DMS114 treated with DMSO at 0.1 percent for 48 hours (cell line): ENCODE results near the gene CAPN5.

ENCODE experiments used
- DNase-seq: peaks from one replicate; lab custom pipeline; 2025; ENCODE audit not compliant: unreplicated experiment; lab: John Stamatoyannopoulos, UW

CAPN5 gene

DNA sequence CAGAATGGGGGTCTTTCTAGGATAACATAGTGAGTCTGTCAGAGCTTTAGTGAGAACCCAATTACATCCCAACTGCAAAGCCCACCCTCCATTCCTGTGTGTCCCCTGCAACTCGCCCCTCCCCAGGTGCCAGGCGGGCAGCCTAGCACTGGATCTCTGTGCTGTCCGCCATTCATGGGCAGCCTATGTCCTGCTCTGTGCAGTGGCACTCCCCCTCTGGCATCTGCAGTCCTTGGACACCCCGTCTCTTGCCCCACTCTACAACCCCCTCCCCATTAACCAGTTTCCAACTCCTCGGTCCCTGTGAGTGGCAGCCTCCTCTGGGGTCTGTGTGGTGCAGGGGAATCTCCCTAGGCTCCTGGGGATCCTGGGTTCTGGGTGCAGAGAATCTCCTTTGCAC, 98.3 kb downstream of the CAPN5 start:
- no peak for DNase-seq

DNA sequence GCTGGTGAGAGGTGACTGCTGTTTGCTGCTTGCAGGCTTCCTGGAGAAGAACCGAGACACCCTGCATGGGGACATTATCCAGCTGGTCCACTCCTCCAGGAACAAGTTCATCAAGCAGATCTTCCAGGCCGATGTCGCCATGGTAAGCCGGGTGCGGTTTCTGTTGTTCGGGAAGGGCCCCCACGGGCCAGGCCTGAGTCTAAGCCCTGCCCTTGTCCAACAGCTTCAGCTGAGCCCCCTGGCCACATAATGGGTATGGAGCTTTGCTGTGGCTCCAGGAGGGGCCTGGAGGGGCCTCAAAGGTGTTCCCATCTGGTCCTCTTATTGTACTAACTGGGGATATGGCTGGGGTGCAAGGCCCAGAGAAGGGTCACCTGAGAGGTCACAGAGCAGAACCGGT, 99.2 kb downstream of the CAPN5 start:
- DNase-seq, result no peak

DNA sequence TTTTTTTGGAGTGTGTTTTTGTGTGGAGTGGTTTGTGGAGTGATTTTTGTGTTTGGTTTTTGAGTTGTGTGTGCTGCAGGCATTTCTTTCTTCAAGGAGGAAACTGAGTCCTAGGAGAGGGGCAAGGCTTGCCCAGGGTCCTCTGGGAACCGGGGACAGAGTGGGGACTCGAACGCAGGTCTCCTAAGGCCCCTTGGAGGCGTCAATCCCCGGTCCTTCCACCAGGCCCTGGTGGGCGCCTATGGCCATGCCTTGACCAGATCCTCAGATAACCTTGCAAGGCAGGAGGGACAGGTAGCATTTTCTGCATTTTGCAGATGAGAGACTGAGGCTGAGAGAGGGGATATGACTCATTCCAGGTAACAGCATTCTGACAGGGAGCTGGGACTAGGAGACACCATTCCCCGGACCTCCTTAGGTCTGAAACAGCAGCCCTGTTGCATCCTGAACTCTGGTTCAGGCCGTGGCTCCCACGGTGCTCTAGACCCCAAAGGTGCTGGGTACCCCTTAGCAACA, 100.4 kb downstream of the CAPN5 start:
- no peak for DNase-seq

DNA sequence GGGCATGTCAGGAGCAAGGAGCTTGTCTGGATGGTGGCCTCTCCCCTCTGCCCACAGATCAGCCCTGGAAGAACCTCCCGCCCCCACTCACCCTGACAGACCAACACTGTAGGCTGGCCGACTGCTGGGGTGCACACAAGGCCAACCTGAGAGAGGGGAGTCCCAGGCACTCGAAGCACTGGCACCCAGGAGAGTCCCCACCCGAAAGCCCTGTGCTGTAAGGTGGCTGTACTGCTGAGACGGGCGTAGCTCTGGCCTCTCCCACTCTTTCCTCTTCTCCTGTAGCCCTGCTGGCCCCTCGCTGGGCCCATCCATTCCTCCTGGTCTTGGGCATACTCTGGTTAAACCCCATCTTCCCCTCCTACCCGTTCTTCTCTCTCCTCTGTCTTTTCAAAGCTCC, 101.0 kb downstream of the CAPN5 start:
- no peak for DNase-seq

DNA sequence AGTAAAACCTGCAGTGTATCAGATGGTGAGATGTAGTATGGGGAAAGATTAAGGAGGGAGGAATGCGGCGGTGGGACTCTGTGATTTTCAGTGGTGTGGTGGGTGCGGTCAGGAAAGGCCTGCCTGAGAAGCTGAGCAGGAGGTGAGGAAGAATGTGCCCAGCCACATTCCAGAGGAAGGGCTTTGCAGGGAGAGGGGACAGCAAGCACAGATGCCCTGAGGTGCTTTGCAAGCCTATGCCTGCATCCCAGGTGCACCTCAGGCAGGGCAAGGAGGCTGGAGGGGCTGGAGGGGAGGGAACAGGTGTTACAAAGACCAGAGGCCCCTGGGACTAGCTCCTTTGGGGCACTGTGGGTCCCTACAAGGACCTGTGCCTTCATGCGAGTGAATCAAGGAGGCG, 103.3 kb downstream of the CAPN5 start:
- DNase-seq, result no peak

DNA sequence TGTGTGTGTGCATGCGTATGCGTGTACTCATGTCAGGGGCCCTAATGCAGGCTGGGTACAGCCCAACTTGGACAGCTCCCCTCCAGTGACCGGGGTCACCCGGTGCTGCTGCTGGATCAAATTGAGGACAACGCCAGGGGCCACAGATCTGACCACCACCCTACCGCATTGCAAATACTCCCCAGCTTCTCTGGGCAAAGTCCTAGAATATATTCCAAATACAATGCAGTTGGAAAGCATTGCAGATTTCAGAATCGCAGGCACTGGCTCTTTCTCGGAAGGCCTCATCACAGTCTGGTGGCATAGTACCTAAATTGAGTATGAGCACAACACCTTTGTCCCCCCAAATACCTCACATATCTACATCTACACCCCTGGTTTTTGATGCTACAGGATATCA, 104.5 kb downstream of the CAPN5 start:
- DNase-seq, result no peak

DNA sequence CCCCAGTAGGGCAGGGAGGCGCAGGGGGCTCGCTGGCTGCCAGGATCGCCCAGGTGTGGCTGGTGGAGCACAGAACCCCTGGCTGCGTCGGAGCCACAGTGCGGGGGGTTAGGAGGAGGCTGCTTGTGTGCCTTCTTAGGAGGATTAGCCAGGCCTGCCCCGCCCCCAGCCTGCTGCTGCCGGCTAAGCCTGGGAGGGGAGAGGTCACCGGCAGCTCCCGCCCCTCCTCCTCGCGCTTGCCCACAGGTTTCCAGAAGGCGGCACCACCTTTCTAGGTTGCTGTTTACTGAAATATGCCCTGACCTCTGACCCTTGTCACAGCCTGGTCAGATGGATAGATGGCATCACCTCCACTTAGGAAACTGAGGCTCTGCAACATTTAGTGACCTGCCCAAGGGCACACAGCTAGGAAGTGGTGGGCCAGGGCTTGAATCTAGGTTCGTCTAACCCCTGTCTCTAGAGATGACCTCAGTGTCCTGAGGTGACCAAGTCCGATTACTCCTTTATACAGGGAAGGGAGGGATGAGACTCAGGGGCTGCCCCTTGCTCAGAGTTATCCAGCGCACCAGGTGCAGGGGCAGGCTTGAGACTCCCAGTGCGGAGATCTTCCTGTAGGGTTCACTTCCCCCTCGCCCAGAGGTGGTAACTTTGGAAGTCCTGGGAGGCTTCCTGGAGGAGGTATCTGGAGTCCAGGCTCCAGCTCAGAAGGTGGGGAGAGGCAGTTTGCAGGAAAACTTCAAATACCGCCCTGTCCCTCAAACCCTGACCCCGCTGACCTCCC, 105.3 kb downstream of the CAPN5 start:
- DNase-seq, result no peak

DNA sequence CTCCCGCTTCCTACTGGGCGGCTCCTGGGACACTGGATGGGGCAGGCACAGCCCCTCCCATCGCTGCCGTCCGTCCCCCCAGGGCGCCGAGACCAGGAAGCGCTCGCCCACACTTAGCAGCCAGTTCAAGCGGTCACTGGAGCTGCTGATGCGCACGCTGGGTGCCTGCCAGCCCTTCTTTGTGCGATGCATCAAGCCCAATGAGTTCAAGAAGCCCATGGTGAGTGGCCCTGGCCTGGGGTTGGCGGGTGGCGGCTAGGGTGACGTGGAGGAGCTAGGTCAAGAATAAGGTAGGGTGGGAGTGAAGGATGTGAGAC, 105.9 kb downstream of the CAPN5 start:
- no peak for DNase-seq

DNA sequence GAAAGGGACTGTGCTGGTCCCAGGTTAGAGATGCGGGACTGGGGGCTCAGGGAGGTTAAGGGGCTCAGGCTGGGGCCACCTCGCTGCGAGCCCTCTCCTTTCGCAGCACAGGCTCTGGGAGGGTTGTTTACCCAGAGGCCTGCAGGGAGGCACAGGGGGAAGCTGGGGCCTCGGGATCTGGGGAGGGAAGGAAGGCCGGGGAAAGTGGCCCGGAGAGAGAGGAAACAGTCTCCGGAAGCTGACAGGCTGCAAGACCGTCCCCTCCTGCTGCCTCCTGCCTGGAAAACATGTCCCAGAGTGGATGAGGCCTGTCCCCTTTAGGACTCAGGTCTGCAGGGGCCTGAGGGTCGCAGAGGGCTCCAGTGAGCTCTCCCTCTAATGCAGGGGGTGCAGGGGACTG, 106.7 kb downstream of the CAPN5 start:
- no peak for DNase-seq

DNA sequence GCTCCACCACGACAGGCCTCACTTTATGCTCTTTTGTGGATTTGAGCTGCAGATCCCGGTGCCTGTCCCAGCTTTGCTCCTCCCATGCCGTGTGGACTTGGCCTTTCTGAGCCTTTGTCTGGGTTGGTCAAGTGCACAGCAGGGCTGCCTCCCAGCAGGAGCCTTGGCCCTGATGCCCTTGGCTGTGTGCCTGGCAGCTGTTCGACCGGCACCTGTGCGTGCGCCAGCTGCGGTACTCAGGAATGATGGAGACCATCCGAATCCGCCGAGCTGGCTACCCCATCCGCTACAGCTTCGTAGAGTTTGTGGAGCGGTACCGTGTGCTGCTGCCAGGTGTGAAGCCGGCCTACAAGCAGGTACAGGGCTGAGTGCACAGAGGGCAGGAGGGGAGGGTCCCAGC, 107.8 kb downstream of the CAPN5 start:
- no peak for DNase-seq

DNA sequence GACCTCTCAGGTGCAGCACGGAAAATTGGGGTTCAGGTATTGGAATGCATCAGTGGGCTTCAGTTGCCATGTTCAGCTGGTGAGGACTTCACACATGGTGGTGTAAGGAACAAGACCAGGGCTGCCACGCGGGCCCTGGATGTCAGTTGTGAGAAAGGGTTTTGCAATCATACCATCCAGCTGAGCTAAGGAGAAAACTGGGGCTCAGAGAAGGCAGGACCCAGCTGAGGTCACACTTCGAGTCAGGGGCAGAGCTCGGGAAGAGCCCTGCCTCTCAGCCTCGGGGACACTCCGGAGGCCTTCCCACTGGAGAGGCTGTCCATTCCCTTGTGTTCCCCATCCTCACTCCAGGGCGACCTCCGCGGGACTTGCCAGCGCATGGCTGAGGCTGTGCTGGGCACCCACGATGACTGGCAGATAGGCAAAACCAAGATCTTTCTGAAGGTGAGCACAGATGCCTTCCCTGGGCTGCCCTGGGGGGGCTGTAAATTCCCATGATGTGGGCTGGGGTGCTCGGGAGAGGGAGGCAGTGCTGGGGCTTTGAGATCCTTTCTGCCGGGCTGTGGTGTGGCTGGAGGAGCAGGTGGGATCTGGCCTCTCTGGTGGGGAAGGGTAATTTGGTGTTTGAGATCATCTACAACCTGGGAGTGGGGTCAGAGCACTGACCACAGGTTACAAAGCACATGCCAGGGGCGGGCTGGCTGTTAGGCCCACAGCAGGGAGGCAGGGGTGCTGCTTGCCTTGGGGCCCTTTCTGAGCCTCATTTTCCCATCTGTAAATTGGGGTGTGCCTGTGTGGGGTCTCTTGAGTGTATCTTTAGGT, 108.5 kb downstream of the CAPN5 start:
- DNase-seq, result no peak
